GM10266 (cell line): Measurements from ENCODE around the gene ELAPOR2.

Source experiments
- DNase-seq: peaks from one replicate; pipeline ENCODE4 v3.0.0; 2012; ENCODE audit errors: extremely low spot score
- TF ChIP-seq, protein P1 (sequence below): IDR thresholded peaks from 2 replicates; pipeline ENCODE4 v1.5.1; 2012; ENCODE audit warnings: mild to moderate bottlenecking, low read depth; ENCODE audit not compliant: control insufficient read depth, insufficient read depth; ENCODE audit errors: missing control alignments

The ELAPOR2 gene

GRCh38 chr7:87094322-87094721 lies 34.9 kb upstream of the ELAPOR2 start:
- TF ChIP-seq, protein P1, sequence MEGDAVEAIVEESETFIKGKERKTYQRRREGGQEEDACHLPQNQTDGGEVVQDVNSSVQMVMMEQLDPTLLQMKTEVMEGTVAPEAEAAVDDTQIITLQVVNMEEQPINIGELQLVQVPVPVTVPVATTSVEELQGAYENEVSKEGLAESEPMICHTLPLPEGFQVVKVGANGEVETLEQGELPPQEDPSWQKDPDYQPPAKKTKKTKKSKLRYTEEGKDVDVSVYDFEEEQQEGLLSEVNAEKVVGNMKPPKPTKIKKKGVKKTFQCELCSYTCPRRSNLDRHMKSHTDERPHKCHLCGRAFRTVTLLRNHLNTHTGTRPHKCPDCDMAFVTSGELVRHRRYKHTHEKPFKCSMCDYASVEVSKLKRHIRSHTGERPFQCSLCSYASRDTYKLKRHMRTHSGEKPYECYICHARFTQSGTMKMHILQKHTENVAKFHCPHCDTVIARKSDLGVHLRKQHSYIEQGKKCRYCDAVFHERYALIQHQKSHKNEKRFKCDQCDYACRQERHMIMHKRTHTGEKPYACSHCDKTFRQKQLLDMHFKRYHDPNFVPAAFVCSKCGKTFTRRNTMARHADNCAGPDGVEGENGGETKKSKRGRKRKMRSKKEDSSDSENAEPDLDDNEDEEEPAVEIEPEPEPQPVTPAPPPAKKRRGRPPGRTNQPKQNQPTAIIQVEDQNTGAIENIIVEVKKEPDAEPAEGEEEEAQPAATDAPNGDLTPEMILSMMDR, result no peak
- DNase-seq, result no peak

DNA sequence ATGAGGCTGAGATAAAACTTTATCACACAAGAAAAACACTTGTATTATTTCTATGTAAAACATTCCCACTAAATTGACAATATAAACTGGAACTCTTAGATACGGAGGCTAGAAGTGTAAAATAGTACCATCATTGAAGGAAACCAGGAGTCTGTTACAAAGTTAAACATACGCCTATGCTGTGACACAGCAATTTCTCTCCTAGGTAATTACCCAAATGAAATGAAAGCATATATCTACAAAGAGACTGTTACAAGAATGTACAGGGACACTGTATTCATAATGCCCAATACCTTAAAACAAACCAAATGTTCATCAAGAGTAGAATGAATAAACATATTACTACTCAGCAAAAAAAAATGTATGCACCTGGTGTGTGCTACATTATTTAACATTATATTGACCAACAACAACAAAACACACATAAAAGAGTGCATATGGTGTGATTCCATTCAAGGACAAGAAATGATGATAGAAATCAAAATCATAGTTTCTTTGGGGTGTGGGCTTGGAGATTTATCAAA lies 33.2 kb upstream of the ELAPOR2 start:
- DNase-seq, result no peak
- TF ChIP-seq, protein P1, result no peak

DNA sequence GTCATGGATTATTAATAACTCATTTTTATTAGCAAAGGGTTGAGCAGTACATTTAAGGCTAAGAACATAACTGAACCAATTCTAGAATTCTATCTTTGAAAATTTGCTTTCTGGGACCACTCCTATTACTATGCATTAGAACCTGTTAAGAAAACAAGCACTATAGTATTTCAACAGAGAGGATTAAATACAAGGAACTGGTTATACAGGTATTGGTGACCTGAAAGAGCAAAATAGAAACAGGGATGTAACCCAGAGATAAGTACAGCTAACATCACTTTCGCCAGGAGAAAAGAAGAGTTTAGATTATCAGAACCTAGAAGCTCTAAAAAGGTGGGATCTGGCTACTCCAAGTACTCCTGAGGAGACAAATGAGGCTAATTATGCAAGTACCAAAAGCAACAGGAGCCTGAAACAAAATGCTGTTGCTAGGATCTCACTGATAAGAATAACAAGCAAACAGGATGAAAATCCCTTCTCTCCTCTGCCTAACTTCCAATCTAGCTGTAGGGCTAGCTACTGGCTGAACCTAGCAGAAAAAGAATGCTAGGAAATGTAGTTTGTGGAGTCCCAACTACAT lies 32.1 kb upstream of the ELAPOR2 start:
- no peak for DNase-seq
- TF ChIP-seq, protein P1, result no peak

GRCh38 chr7:87083865-87084519 lies 24.5 kb upstream of the ELAPOR2 start:
- no peak for DNase-seq
- TF ChIP-seq, protein P1, result no peak

DNA sequence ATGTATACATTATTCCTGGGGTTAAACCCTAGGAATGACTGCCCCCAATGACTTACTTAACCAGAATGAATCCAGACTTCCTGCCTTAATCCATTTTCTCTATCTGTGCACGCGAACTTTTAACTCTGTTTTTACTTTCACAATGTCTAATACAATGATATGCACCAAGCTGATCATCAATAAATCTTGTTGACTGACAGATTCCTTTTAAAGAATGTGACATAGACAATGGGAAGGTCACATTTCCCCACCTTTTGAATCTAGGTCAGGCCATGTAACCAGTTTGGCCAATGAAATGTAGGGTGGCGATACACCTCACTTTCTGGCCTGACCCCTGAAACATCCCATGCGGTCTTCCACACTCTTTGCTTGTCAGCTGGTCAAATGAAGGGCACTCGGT lies 23.2 kb upstream of the ELAPOR2 start:
- TF ChIP-seq, protein P1, result no peak

GRCh38 chr7:87075671-87076404 lies 16.4 kb upstream of the ELAPOR2 start:
- TF ChIP-seq, protein P1, result no peak
- no peak for DNase-seq

More for the DNA sequence above, 23.2 kb upstream of the ELAPOR2 start:
- no peak for DNase-seq

DNA sequence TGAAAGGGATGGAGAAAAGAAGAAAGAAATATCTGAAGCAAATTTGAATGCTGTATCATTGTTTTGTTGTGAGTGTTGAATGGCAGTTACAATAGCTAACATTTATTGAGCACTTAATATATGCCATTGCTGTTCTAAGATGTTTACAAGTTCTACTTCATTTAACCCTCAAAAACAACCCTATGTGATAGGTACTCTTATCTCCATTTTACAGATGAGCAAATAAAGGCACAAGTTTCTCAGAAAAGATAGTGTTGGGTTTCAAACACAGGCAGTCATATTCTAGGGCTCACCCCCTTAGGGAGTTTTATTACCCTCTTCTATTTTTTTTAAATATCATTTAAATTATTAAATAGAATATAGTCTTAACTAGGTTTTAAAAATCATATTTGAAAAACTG lies 8.3 kb upstream of the ELAPOR2 start:
- no peak for DNase-seq
- TF ChIP-seq, protein P1, result no peak
